Stimulated activated CD8-positive, alpha-beta memory T cell treated with anti-CD3 and anti-CD28 coated beads, Interleukin-2, amount 100 ng/mL, for 1 hour (primary cell): ENCODE results near the gene DNAJB1.
"Not testable (repeated sequence)": the region's sequence is repeated elsewhere in the genome, so short reads cannot be mapped to it uniquely, and the experiment has no call there.

Experiments used
- DNase-seq, 2 donors: peaks; one replicate each; pipeline ENCODE4 v3.0.0-alpha.2; 2020; ENCODE audit warnings: low read depth in 2 of 2

DNAJB1 gene

DNA sequence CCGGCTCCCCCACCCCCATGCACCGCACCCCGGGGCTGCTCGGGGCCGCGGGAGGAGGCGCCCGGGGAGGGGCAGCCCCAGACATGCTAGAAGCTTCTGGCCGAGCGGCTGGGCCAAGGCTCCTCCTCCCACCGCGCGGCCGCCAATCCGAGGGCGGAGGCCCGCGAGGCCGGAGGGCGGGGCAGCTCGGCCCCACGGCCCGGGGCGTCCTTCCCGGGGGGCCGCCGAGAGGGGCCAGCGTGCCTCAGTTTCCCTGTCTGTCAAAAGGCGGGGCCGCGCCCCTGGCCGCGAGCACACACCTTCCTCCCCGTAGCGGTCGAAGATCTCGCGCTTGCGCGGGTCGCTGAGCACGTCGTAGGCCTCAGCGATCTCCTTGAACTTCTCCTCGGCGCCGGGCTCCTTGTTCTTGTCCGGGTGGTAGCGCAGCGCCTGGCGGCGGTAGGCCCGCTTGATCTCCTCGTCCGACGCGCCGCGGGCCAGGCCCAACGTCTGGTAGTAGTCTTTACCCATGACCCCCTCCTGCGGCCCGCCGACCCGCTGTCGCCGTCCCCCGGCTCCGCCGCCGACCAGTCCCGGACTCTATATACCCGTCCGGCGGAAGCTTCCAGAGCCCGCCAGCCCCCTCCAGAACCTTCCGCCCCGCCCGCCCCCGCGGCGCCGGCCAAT is at the start of gene DNAJB1:
DNAJB1 (minus strand) TSS at position 558 of the 666 bp plus-strand sequence; CDS start at position 510, 48 bp downstream.
- peak; percentile 31 to 44 for DNase-seq

DNA sequence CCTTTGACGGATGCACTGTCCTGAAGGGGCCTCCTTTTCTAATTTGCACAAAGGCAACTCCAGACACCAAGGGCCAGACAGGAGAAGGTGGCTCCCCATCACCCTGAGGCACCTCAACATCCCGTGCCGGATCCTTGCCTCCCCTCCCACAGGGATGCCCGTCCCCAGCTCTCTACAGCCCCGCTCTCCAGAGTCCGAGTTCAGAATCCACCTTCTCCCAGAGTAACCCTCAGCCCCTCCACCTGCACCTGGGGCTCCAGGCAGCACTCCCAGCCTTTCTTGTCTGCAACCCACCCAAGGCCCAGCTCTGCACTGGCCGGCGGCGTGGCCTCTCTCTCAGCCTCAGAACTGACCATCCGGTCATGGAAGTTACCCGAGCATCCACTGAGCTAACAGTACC is 48.9 kb upstream of the DNAJB1 start:
- DNase-seq: no peak

DNA sequence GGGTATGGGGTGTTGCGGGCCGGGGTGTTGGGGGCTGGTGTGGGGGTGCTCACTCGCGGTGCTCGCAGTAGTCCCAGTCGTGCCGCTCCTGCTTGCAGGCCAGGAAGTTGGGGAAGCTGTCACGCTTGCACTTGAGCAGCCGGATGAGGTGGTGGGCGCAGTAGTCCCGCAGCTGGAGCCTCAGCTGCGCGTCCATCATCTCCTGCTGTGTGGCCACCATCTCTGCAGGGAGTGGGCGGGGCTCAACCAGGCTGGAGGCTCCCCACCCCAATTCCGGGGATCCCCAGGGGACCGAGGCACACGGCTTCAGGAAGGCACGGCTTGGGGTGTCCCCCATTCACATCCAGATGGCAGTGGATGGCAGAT is 48.5 kb upstream of the DNAJB1 start:
- DNase-seq: no peak

DNA sequence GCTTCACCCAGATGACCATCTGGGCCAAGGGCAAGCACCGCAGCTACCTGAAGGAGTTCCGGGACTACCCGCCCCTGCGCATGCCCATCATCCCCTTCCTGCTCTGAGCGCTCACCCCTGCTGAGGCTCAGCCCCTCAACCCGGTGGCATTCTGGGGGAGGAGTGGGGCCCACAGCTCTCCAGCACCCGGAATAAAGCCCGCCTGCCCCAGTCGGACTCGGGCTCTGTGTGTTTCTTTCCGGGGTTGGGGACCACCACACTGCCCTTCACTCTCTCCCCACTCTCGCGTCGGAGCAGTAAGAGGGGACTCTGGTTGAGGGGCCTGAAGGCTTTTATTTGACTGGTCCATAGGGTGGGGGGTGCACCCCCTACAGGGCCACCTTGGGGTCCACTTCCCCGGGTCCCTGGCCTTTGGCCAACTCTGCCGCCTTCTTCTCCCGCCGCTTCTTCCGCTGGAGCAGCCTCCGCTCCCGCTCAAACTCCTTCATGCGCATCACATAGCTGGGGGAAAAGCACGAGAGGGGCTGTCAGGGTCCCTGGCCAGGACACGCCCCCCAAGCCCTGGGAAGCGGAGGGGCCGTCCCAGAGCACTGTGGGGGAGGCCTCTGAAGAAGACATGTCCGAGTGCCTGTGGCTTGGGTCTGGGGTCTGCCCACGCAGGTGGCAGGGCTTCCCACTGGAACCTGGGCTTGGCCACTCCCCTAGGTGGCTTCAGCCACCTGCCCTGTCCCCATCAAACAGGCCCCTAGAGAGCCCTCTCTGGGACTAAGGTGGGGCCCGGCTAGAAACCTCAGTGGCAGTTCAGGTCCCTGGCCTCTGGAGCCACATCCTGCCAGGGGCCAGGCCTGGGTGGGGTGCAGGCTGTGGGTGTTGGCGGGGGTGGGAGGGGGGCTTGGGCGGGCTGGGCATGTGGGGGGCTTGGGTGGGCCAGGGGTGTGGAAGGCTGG is 47.8 kb upstream of the DNAJB1 start:
- DNase-seq: no peak

DNA sequence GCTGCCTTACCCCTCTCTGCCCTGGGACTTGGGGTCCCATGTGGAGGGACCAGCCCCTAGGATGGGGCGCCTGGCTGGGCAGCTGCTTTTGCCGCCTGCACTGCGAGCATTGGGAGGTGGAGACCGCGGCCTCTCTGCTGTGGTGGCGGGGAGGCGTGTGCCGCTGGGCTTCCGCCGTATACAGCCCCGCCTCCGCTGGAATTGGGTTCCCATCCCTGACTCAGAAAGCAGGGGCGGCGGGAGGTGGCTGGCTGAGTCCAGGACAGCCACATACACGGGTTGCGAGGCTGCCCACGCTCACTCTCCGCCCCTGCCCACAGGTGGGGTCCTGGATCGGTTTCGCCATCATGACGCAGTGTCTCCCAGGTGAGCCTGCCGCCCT is 47.1 kb upstream of the DNAJB1 start:
- no peak for DNase-seq

- not testable (repeated sequence) for DNase-seq
Observed at GRCh38 chr19:14564652-14565297, 46.6 kb upstream of the DNAJB1 start.

- DNase-seq: no peak
Observed at GRCh38 chr19:14563989-14564651, 45.9 kb upstream of the DNAJB1 start.

DNA sequence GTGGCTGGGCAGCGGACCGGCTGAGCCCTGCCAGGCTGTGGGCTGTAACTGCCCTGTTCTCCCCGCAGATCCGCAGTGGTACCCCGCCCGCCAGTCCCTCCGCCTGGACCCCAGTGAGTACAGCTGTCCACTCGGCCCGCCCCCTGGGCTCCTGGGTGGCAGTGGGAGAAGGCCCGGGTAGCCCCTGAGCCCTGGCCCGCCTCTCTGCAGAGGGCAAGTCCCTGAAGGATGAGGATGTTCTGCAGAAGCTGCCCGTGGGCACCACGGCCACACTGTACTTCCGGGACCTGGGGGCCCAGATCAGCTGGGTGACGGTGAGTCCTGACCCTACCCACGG is 45.4 kb upstream of the DNAJB1 start:
- DNase-seq: no peak

GRCh38 chr19:14562660-14563589 is 44.7 kb upstream of the DNAJB1 start:
- DNase-seq: no peak

GRCh38 chr19:14561847-14562351 is 43.7 kb upstream of the DNAJB1 start:
- no peak for DNase-seq

- no peak for DNase-seq
Observed at GRCh38 chr19:14561249-14561648, 43.1 kb upstream of the DNAJB1 start.

DNA sequence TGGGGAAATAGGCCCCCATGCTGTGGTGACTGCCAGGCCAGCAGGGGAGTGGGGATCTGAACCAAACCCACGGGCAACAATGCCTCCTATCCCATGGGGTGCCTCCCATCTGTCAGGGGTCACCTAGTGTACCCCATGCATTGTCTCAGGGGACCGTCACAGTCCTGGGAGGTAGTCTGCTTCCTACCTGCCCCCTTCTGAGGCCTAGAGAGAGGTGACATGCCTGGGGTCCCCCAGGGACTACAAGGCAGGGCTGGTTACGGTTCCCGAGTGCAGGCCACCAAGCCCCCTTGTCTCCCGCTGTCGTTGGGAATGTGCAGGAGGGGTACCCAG is 42.5 kb upstream of the DNAJB1 start:
- no peak for DNase-seq

- DNase-seq: no peak
Observed at GRCh38 chr19:14559916-14560775, 41.9 kb upstream of the DNAJB1 start.

- DNase-seq: no peak
Observed at GRCh38 chr19:14558370-14559066, 40.3 kb upstream of the DNAJB1 start.

GRCh38 chr19:14556662-14557188 is 38.5 kb upstream of the DNAJB1 start:
- peak; percentile 43 to 45 for DNase-seq

DNA sequence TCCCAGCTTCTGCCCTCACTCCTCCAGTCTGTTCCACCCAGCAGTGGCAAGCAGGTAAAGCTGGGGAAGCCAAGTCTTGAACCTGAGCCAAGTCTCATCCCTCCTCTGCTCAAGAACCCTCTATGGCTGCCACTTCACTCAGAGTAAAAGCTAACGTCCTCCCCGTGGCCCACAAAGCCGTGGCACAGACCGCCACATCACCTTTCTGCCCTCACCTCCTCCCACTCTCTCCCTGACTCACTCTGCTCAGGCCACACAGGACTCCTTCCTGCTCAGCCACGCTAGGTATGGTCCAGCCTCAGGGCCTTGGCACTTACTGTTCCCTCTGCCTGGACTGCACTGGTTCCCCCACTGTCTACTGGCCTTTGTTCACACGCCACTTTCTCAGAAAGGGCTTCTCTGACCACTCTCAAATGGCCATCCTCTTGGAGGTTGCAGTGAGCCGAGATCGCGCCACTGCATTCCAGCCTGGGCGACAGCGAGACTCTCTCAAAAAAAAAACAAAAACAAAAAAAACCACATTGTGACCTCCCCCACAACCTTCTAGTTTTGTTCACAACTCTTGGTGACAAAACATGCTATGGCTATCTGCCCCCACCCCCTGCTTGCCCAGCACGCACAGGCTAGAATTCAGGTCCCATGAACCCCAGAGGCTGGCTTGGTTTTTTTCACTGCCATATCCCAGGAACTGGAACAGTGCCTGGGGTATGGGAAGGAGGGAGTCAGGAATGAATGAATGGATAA is 37.9 kb upstream of the DNAJB1 start:
- no peak for DNase-seq

- DNase-seq: no peak
Observed at GRCh38 chr19:14554382-14554812, 36.2 kb upstream of the DNAJB1 start.

DNA sequence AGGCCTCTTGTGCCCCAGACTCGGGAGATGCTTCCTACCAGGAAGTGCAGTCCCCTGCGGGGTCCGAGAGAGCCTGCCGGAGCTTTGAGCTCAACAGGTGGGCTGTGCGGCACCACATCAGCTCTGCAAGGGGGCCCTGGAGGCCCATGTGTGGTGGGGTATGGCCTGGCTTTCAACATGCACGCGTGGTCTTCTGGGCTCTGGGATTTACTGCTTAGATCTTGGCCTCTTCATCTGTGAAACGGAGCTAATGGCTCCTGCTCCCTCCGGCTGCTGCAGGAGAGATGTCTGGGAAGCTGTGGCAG is 35.7 kb upstream of the DNAJB1 start:
- no peak for DNase-seq
